Suprapubic skin (tissue), 4 donors: Measurements from ENCODE around the gene ZNF18. TPM values are rescaled to one million over a fixed set of nuclear protein-coding genes. Genes with fewer than 3 reads are reported as not detected.

ENCODE experiments used
- DNase-seq, 2 donors: peaks; one replicate each; pipeline ENCODE4 v3.0.0-alpha.2; 2019; ENCODE audit warnings: low spot score in 2 of 2
- H3K27ac ChIP-seq: fragments of 200-600 bp; sonication (generic); one replicate; pipeline ENCODE4 v1.5.1; 2019
- H3K27me3 ChIP-seq: fragments of 200-600 bp; sonication (generic); one replicate; pipeline ENCODE4 v1.5.1; 2019
- H3K36me3 ChIP-seq: fragments of 200-600 bp; sonication (generic); one replicate; pipeline ENCODE4 v1.5.1; 2019
- H3K4me1 ChIP-seq: fragments of 200-600 bp; sonication (generic); one replicate; pipeline ENCODE4 v1.5.1; 2019
- H3K4me3 ChIP-seq: fragments of 200-600 bp; sonication (generic); one replicate; pipeline ENCODE4 v1.5.1; 2019; ENCODE audit warnings: mild to moderate bottlenecking
- H3K9me3 ChIP-seq: fragments of 200-600 bp; sonication (generic); one replicate; pipeline ENCODE4 v1.5.1; 2019
- CTCF ChIP-seq, 2 donors: fragments of 200-600 bp in 1 of 2; fragments of 450-650 bp in 1 of 2; sonication (generic) in 1 of 2; IDR thresholded peaks; one replicate each; pipeline ENCODE4 v1.5.1; 2016 to 2019; ENCODE audit warnings: antibody characterized with exemption in 2 of 2, mild to moderate bottlenecking in 1 of 2, moderate library complexity in 1 of 2
- EP300 ChIP-seq: sonication (generic); formaldehyde crosslinking; IDR thresholded peaks from one replicate; pipeline ENCODE4 v1.6.1; 2017; ENCODE audit warnings: antibody characterized with exemption
- POLR2A ChIP-seq, 2 donors: fragments of 450-650 bp; IDR thresholded peaks; one replicate each; pipeline ENCODE4 v1.6.1; 2017; ENCODE audit warnings: antibody characterized with exemption in 2 of 2, mild to moderate bottlenecking in 2 of 2, moderate library complexity in 2 of 2
- POLR2AphosphoS5 ChIP-seq, 3 donors: sonication (generic); formaldehyde crosslinking; IDR thresholded peaks; one replicate each; pipeline ENCODE4 v1.6.1; 2017; ENCODE audit warnings: antibody characterized with exemption in 3 of 3
- WGBS: methylation state at CpG from one replicate; pipeline ENCODE4 v1.1.5; 2018; 5-methylcytosine and 5-hydroxymethylcytosine counted together
- total RNA-seq, 4 donors: library from RNA; depleted of rRNA; stranded (reverse); fragments of >200 nt; gene quantifications; one replicate each; pipeline ENCODE4 v1.1.0, GENCODE V29; 2016

ZNF18 gene
- 10 to 100 TPM in 3 of 4 donors, 1 to 10 TPM in 1; 8.3 to 16.6 (median 11.4) TPM for total RNA-seq

DNA sequence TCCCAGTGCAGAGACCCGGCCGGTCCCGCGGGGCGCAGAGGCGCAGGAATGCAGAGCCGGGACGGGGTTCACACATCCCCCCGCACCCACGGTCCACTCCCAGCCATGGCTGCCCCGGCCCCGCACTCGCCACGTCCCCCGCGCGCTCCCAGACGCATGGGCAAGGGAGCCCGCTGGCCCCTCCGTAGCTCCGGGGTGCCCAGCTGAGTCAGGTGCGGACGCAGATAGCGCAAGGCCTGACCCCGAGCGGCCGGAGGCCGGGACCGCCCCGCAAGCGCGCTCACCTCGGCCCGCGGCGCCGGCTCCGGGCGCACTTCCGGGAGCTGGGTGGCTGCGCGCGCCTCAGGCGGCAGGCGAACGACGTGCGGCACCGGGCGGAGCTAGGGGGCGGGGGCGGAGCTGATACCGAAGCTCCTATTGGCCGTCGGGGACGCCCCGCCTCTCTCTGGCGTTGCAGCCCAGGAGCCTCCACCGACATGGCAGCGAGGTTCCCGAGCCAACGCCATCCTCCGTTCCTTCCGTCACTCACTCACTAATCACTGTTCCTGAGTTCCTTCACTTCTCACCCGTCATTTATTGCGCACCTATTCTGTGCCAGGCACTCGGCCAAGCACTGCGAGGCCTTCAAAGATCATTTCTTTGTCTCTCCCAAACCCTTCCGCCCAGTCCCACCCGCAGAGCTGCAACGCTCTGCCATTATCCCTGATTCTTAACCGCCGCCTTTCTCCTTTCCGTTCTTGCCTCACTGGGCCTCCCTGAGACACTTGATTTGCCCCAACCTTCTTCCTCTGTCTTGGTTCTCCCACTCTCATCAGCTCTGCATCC, at the start of gene ZNF18:
Gene ZNF18 (minus strand): TSS at position 329 of the 825 bp plus-strand sequence. CDS start 4,646 bp downstream, outside the sequence.
- Histone ChIP-seq H3K36me3 (peaks cover 5% of the 10 kb centered on the region), H3K4me3 (peak within 1 kb of the TSS; percentile 88), H3K4me1 (peaks cover 13% of the 10 kb centered on the region), H3K9me3 (no peaks in the 10 kb centered on the region), H3K27me3 (no peaks in the 10 kb centered on the region), H3K27ac (peak within 1 kb of the TSS; percentile 93)
- DNase-seq: peak; percentile 98
- TF ChIP-seq POLR2AphosphoS5 (IDR thresholded peaks at IDR 0.05): peak in 2 of 3 donors; percentile 52 to 60
- TF ChIP-seq EP300: no peak
- no peak for TF ChIP-seq CTCF (IDR thresholded peaks at IDR 0.05)
- peak; percentile 93 to 98 for TF ChIP-seq POLR2A (IDR thresholded peaks at IDR 0.05)
- WGBS: under 1% methylated on average over 26 of the region's 74 CpGs

DNA sequence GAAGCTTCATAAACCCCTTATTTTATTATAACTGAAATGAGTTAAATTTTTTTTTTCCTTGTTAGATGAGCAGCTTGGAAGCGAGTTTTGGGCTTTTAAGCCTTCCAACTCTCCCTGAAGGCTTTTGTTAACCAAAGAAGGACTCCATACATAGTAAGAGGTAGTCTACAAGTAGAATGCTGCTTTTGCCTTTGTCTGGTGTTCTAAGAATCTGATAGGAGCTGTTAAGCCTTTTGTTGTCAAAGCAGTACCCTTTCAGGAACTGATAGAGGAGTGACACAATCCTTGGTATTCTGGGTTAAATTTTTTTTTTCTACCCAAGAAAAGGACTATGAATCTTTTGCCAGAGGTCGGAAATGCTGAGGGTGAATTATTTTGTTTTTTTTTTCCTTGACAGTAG, 49.5 kb upstream of the ZNF18 start:
- H3K27ac ChIP-seq: no peak overlapping the region
- H3K4me3 ChIP-seq: no peak overlapping the region
- no peak for DNase-seq
- peaks cover 14% of the 10 kb centered on the region for H3K4me1 ChIP-seq
- H3K27me3 ChIP-seq: no peaks in the 10 kb centered on the region
- TF ChIP-seq CTCF (IDR thresholded peaks at IDR 0.05): no peak
- no peak for TF ChIP-seq EP300
- TF ChIP-seq POLR2A (IDR thresholded peaks at IDR 0.05): no peak
- no peak for TF ChIP-seq POLR2AphosphoS5 (IDR thresholded peaks at IDR 0.05)
- 47% methylated on average over 2 of the region's 2 CpGs for WGBS
- H3K9me3 ChIP-seq: no peaks in the 10 kb centered on the region
- no peaks in the 10 kb centered on the region for H3K36me3 ChIP-seq

GRCh38 chr17:12043702-12044101, 46.4 kb upstream of the ZNF18 start:
- Histone ChIP-seq H3K9me3 (no peaks in the 10 kb centered on the region), H3K4me3 (no peak overlapping the region), H3K4me1 (peaks cover 35% of the 10 kb centered on the region), H3K27me3 (no peaks in the 10 kb centered on the region), H3K27ac (no peak overlapping the region), H3K36me3 (no peaks in the 10 kb centered on the region)
- 94% methylated on average over 6 of the region's 6 CpGs for WGBS
- no peak for DNase-seq
- TF ChIP-seq POLR2AphosphoS5 (IDR thresholded peaks at IDR 0.05): no peak
- no peak for TF ChIP-seq EP300
- no peak for TF ChIP-seq CTCF (IDR thresholded peaks at IDR 0.05)
- no peak for TF ChIP-seq POLR2A (IDR thresholded peaks at IDR 0.05)

- Histone ChIP-seq H3K9me3 (no peaks in the 10 kb centered on the region), H3K4me1 (peaks cover 31% of the 10 kb centered on the region), H3K36me3 (no peaks in the 10 kb centered on the region), H3K4me3 (no peak overlapping the region), H3K27me3 (no peaks in the 10 kb centered on the region), H3K27ac (no peak overlapping the region)
- TF ChIP-seq POLR2AphosphoS5 (IDR thresholded peaks at IDR 0.05): no peak
- TF ChIP-seq POLR2A (IDR thresholded peaks at IDR 0.05): no peak
- TF ChIP-seq EP300: no peak
- TF ChIP-seq CTCF (IDR thresholded peaks at IDR 0.05): no peak
- WGBS: 35% methylated on average over 3 of the region's 3 CpGs
- no peak for DNase-seq
These were observed 44.0 kb upstream of the ZNF18 start for GRCh38 chr17:12041312-12041711.

DNA sequence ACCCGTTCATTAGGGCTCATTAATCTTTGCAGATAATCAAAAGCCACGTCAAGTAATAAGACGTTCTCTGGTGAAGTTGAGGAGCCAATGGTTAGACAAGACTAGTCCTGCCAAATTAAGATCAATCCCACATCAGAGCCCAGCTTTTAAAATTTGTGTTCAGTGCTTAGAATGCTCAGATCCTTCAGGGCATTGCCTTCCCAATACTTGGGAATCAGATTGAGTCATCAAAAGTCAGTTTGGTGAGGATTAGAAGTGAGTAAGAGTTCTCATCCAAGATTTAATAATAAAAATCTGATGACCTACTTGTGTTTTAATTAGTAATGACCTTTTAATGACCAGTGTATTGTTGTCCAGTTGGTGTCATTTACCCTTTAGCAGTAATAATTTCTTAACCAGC, 43.2 kb upstream of the ZNF18 start:
- no peak overlapping the region for H3K27ac ChIP-seq
- peaks cover 27% of the 10 kb centered on the region for H3K4me1 ChIP-seq
- TF ChIP-seq POLR2A (IDR thresholded peaks at IDR 0.05): no peak
- TF ChIP-seq EP300: no peak
- TF ChIP-seq POLR2AphosphoS5 (IDR thresholded peaks at IDR 0.05): no peak
- no peak for TF ChIP-seq CTCF (IDR thresholded peaks at IDR 0.05)
- H3K9me3 ChIP-seq: no peaks in the 10 kb centered on the region
- H3K4me3 ChIP-seq: no peak overlapping the region
- no peak for DNase-seq
- WGBS: 39% methylated on average over 3 of the region's 3 CpGs
- H3K27me3 ChIP-seq: no peaks in the 10 kb centered on the region
- H3K36me3 ChIP-seq: no peaks in the 10 kb centered on the region
